HFF-Myc (cell line): ENCODE results near the gene TOMM7.
"Not testable (repeated sequence)": the region's sequence is repeated elsewhere in the genome, so short reads cannot be mapped to it uniquely, and the experiment has no call there.

Source experiments
- DNase-seq: peaks from one replicate; pipeline ENCODE4 v3.0.0-alpha.2; 2011; ENCODE audit warnings: low read depth; ENCODE audit errors: extremely low read depth
- H3K4me3 ChIP-seq: replicated peaks from 2 replicates; pipeline ENCODE4 v1.5.1; 2011; ENCODE audit warnings: low read depth, mild to moderate bottlenecking, control low read depth, low read length
- TF ChIP-seq, protein P1 (sequence below): IDR thresholded peaks from 2 replicates; pipeline ENCODE4 v1.5.1; 2012; ENCODE audit warnings: mild to moderate bottlenecking, low read depth, low read length, control low read depth; ENCODE audit errors: missing control alignments

Gene TOMM7

DNA sequence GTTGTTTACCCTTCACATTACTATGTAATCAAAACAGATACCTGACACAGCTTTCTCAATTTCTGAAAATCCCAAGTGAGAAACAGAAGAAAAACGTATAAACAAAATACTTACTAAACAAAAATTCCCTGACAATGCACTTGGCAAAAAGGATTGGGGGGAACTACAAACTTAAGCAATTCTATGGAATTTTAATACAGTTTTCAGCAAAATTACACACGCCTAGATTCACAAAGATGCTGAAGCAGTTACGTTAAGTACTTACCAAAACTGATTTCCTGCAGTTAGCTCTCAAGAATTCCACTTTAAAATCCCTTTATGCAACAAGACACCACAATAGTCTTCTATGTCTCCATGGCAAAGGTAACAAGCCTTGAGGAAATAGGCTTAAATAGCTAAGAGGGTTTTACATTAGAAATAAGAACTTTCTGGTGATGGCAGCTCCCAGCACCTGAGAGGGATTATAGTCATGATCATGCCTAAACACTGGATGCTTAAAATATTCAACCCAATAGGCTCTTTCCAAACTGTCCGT lies 10.8 kb downstream of the TOMM7 start:
- no peak overlapping the region for H3K4me3 ChIP-seq
- DNase-seq, result no peak
- TF ChIP-seq, protein P1, sequence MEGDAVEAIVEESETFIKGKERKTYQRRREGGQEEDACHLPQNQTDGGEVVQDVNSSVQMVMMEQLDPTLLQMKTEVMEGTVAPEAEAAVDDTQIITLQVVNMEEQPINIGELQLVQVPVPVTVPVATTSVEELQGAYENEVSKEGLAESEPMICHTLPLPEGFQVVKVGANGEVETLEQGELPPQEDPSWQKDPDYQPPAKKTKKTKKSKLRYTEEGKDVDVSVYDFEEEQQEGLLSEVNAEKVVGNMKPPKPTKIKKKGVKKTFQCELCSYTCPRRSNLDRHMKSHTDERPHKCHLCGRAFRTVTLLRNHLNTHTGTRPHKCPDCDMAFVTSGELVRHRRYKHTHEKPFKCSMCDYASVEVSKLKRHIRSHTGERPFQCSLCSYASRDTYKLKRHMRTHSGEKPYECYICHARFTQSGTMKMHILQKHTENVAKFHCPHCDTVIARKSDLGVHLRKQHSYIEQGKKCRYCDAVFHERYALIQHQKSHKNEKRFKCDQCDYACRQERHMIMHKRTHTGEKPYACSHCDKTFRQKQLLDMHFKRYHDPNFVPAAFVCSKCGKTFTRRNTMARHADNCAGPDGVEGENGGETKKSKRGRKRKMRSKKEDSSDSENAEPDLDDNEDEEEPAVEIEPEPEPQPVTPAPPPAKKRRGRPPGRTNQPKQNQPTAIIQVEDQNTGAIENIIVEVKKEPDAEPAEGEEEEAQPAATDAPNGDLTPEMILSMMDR, result no peak

DNA sequence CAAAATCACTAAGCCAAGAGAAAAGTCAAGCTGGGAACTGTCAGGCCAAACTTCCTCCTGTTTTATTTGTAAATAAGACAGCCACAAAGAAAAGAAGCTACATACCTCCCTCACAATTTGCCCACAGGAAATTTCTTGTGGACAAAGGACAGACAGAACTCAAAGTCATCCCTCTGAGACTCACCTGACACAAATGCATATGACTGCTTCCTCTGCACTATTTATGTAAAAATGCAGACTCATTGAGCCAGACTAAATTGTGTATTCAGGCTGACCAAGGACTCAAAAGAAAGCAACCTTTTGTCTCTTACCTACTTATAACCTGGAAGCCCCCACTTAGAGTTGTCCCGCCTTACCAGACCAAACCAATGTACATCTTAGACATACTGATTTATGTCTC lies 11.8 kb downstream of the TOMM7 start:
- no peak overlapping the region for H3K4me3 ChIP-seq
- TF ChIP-seq, protein P1, result no peak
- DNase-seq, result no peak

DNA sequence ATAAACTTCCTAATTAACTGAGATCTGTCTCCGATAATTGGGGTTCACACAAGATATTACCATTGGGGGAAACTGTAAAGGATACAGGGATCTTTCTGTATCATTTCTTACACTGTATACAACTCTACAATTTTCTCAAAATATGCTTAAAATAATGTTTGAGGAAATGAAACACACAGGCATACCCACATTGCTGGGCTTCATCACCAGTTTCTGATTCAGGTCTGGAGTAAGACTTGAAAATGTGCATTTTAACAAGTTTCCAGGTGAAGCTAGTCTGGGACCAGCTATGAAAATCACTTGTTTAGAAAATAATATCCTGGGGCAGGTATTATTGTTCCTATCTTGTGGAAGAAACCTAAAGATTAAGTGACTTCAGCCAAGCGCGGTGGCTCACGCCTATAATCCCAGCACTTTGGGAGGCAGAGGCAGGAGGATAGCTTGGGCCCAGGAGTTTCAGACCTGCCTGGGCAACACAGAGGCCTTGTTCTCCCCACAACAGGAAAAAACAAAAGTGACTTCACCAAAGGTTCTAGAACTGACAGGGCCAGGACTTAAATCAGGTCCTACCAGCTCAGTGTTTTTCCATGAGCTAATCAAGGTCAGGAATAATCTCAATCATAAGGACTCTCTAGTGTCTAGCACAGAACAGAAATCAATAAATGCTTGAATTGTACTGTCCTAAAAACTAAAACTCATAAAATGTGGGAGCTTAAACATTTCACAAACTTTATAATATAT lies 12.6 kb downstream of the TOMM7 start:
- TF ChIP-seq, protein P1, result no peak
- H3K4me3 ChIP-seq, result no peak overlapping the region
- DNase-seq, result no peak

DNA sequence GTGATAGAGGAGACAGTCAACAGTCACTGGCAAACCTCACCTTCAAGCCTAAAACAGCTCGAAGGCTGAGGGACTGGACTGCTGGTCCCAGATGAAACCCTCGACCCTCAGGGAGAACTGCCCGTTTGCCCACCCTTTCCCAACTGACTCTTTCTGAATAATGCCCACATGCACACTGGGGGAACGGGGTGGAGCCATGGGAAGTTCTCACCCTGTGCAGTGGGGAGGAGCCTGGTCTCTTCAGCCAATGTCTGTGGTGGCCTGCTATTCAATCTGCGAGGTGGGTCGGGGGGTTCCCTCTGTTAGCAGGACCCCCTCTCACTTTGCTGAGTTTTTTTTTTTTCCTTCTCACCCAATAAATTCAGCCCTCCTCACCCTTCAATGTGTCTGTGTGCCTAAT lies 14.5 kb downstream of the TOMM7 start:
- TF ChIP-seq, protein P1, result no peak
- no peak overlapping the region for H3K4me3 ChIP-seq
- no peak for DNase-seq

DNA sequence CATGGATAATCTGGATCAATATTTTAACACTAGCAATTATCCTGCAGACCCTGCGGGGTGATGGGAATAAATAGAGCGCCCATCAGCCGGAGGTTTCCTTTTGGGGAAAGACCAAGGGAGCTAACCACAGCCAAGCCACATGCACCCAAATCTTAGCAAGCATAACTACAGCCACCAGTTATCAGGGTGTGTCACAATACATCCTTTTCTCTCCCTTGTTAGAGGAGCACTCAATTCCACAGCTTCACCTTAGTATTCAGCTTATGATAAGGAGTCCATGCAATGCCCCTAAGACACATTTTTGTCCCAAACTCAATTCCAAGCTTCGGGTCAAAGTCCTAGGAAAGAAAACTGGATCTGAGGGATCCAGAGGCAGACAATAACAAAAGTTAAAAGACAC lies 15.9 kb downstream of the TOMM7 start:
- H3K4me3 ChIP-seq, result no peak overlapping the region
- TF ChIP-seq, protein P1, result no peak
- DNase-seq, result no peak

DNA sequence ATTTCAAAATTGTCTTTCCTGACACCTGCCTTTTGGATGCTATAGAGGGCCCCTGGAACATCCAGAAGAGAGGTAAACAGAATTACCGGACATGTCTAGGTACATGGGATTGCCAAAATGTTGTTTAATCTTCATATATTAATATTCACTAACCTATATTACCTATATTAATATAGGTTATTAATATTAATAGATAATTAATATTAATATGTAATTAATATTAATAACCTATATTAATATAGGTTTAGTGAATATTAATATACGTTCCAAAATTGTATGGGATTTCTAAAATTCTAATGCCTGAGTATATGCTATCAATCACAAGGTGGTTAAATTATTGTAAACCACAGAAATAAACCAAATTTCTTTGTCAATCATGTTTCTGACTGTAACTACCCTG lies 17.4 kb downstream of the TOMM7 start:
- no peak overlapping the region for H3K4me3 ChIP-seq
- TF ChIP-seq, protein P1, result no peak
- no peak for DNase-seq

DNA sequence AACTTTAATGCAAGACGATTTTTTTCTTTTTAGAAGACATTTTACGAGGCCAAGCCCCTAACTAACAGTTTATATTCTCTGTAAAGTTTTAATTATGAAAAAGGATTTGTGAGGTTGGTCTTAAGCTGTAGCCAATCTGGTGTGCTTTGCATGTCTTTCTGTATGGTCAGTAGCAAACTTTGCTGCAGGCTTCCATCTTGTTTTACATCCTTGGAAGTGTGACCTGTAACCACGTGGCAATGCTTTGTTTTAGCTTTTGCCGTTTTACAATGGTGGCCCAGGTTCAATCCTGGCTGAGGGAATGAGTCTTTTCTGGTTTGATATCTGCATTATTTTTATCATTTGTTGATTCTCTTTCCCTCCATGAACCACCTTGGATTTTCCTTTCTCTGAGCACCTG lies 19.8 kb downstream of the TOMM7 start:
- not testable (repeated sequence) for DNase-seq, H3K4me3 ChIP-seq
